Measurements from ENCODE around the gene RNU1-4.
"Not testable (repeated sequence)": the region's sequence is repeated elsewhere in the genome, so short reads cannot be mapped to it uniquely, and the experiment has no call there.

Gene RNU1-4

DNA sequence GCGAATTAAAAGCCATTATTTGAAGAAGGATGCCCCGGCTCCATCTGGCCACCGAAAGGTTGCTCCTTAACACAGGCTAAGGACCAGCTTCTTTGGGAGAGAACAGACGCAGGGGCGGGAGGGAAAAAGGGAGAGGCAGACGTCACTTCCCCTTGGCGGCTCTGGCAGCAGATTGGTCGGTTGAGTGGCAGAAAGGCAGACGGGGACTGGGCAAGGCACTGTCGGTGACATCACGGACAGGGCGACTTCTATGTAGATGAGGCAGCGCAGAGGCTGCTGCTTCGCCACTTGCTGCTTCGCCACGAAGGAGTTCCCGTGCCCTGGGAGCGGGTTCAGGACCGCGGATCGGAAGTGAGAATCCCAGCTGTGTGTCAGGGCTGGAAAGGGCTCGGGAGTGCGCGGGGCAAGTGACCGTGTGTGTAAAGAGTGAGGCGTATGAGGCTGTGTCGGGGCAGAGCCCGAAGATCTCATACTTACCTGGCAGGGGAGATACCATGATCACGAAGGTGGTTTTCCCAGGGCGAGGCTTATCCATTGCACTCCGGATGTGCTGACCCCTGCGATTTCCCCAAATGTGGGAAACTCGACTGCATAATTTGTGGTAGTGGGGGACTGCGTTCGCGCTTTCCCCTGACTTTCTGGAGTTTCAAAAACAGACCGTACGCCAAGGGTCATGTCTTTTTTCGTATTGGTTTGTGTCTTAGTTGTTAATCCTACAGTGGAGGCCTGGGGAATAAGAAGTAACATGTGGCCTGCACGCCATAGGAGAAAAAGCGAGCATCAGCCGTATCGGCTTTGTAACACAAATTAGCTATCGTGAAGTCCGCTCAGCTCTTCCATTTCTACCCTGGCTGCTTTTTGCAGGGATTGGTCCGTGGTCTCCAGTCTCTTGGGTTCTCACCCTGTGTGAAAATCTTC, at the start of gene RNU1-4:
TSS of gene RNU1-4 (plus strand) at position 470 of the 918 bp plus-strand sequence.
- H3K9me3 ChIP-seq (ENCODE audit: severe bottlenecking); H3K36me3 ChIP-seq (ENCODE audit: low read depth); H3K27me3 ChIP-seq (ENCODE audit: insufficient read depth, poor library complexity, severe bottlenecking); H3K27ac ChIP-seq (ENCODE audit: poor library complexity, severe bottlenecking); DNase-seq (ENCODE audit: low spot score); H3K4me3 ChIP-seq (ENCODE audit: severe bottlenecking); H3K4me1 ChIP-seq (ENCODE audit: insufficient read depth, poor library complexity, severe bottlenecking): not testable (repeated sequence)
- peak; percentile 99 for ATAC-seq (ENCODE audit: low read depth)

DNA sequence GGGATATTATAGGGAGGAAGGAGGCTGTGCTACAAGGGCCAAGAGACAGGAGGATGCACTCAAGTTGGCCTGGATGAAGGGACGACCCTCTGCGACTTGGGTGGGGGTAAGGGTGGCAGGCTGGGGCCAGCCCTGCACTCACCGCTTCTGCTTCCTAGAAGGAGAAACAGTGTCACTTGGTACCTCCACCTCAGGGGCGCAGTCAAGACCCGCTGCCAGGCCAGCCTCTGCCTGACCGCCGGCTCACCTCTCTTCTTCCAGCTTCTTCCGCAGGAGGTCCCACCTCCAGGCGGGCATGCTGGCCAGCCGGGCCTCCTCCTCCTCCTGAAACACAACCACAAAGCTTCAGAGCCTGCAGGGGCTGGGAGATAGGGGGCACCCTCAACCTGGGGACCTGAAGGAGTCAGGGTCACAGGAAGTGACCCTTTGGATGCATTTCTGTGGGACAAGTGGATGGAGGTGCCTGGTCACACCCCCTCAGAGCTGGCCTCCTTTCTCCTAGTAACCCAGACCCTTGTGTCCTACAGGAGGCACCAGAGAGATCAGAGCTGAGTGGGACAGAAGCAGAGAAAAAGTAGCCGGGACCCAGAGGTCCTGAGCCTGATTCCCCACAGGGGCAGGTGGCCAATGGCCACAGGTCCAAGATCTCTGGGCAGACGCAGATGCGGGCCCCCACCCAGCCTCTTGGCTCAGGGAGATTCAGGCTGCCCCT, 49.2 kb upstream of the RNU1-4 start:
- ATAC-seq (ENCODE audit: low read depth); H3K9me3 ChIP-seq (ENCODE audit: severe bottlenecking); H3K4me1 ChIP-seq (ENCODE audit: insufficient read depth, poor library complexity, severe bottlenecking); H3K4me3 ChIP-seq (ENCODE audit: severe bottlenecking); H3K27me3 ChIP-seq (ENCODE audit: insufficient read depth, poor library complexity, severe bottlenecking); H3K27ac ChIP-seq (ENCODE audit: poor library complexity, severe bottlenecking); DNase-seq (ENCODE audit: low spot score); H3K36me3 ChIP-seq (ENCODE audit: low read depth): not testable (repeated sequence)

DNA sequence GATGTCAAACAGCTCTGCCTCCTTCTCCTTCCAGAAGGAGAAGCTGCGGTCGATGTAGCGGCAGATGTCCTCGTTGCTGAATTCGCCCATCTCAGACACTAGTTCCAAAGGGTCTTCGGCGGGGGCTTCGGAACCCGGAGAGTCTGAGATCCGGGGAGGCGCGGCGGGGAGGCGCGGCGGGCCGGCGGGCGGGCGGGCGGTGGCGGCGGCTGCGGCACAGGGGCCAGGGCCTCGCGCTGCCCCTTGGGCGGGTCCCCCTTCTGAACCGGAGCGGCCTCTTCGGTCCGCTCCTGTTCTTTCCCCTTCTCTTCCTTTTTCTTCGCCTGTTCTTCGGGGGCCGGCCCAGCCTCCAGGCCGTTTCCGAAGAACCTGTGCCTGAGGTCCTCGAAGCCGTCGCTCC, 48.0 kb upstream of the RNU1-4 start:
- H3K9me3 ChIP-seq (ENCODE audit: severe bottlenecking); H3K4me3 ChIP-seq (ENCODE audit: severe bottlenecking); DNase-seq (ENCODE audit: low spot score); ATAC-seq (ENCODE audit: low read depth); H3K27ac ChIP-seq (ENCODE audit: poor library complexity, severe bottlenecking); H3K4me1 ChIP-seq (ENCODE audit: insufficient read depth, poor library complexity, severe bottlenecking); H3K27me3 ChIP-seq (ENCODE audit: insufficient read depth, poor library complexity, severe bottlenecking); H3K36me3 ChIP-seq (ENCODE audit: low read depth): not testable (repeated sequence)

DNA sequence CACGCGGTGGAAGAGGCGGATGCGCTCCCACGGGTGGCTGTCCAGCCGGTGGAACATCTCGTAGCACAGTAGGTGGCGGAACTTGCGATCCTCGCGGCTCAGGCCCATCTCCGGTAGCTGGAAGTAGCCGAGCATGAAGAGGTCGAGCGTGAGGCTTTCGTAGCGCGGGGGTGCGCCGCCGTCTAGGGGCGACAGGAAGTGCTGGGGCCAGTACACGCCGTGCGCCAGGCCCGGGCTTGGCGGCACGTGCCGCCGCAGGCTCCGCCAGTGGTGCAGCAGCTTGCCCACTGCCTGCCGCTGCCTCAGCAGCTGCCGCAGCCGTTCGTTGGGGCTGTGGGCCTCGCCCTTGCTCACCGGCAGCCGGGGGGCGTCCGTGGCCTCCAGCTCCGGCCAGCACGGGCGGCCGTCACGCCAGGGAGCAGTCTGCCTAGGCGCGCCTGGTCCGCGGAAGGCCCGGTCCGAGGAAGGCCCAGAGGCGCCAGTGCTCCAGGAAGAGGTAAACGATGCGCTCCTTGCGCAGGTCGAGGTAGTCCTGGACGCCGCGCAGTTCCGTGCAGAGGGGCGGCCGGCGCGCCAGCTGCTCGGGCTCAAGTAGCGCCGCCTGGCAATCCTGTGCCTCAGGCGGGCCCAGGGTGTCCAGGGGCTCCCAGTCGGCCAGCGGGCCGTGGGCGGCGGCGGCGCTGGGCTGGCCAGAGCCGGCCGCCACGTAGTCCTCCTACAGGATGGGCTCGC, 47.4 kb upstream of the RNU1-4 start:
- H3K4me1 ChIP-seq (ENCODE audit: insufficient read depth, poor library complexity, severe bottlenecking); H3K9me3 ChIP-seq (ENCODE audit: severe bottlenecking); H3K27ac ChIP-seq (ENCODE audit: poor library complexity, severe bottlenecking); DNase-seq (ENCODE audit: low spot score); H3K36me3 ChIP-seq (ENCODE audit: low read depth); H3K4me3 ChIP-seq (ENCODE audit: severe bottlenecking); H3K27me3 ChIP-seq (ENCODE audit: insufficient read depth, poor library complexity, severe bottlenecking): not testable (repeated sequence)
- peak; percentile 38 for ATAC-seq (ENCODE audit: low read depth)

DNA sequence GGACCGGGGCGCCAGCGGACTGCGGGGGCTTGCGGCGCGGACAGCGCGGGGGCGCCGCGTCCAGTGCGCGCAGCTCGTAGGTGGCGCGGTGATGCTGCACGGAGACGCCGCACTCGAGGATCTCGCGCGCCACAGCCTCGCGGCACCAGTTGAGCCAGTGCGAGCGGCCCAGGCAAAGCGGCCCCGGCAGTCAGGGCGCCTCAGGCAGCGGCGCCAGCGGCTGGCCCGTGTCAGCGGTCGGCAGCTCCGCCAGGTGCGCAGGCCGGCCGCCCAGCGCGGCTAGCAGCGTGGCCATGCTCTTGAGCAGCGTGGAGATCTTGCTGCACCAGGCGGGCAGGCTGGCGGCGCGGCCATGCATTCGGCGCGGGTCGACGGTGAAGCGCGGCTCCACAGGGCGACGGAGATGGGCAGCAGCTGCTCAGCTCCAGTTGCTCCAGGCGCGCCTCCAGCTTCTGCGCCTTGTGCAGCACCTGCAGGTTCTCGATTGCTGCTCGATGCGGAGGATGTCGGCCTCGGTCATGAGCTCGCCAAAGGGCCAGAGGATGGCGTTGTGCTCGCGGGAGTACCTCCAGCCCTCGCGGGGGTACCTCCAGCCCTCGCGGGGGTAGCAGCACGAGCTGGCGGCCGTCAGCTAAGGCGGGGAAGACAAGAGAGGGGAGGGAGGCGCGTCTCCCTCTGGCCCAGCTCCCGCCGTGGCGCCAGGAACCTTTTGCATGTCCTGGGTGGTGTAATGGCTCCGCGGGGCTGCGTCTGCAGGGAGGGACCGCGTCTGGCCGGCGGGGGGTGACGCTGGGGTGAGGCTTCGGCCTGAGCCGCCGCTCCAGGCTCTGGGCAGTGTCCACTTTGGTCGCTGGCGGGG, 46.6 kb upstream of the RNU1-4 start:
- H3K9me3 ChIP-seq (ENCODE audit: severe bottlenecking); DNase-seq (ENCODE audit: low spot score); H3K4me1 ChIP-seq (ENCODE audit: insufficient read depth, poor library complexity, severe bottlenecking); H3K27ac ChIP-seq (ENCODE audit: poor library complexity, severe bottlenecking); H3K27me3 ChIP-seq (ENCODE audit: insufficient read depth, poor library complexity, severe bottlenecking); H3K4me3 ChIP-seq (ENCODE audit: severe bottlenecking); H3K36me3 ChIP-seq (ENCODE audit: low read depth): not testable (repeated sequence)
- peak; percentile 56 for ATAC-seq (ENCODE audit: low read depth)

DNA sequence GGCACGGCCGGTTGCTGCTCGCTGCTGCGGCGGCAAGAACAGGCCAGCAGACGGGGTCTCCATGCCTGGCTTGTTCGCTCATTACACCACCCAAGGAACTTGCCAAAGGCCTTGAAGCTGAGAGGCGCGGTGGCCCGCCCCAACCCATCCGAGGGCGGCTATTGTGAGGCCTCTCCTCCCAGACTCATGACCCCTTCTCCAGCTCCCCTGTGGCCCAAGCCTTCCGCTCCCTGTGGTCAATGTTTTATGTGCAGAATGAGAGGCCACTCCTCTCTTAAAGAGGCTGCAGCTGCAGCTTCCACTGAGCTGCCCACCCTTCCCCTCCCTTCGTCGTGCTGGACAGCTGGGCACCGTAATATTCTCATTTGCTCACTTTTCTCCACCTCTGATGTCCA, 46.0 kb upstream of the RNU1-4 start:
- ATAC-seq (ENCODE audit: low read depth); H3K36me3 ChIP-seq (ENCODE audit: low read depth); H3K27ac ChIP-seq (ENCODE audit: poor library complexity, severe bottlenecking); H3K27me3 ChIP-seq (ENCODE audit: insufficient read depth, poor library complexity, severe bottlenecking); H3K9me3 ChIP-seq (ENCODE audit: severe bottlenecking); DNase-seq (ENCODE audit: low spot score); H3K4me3 ChIP-seq (ENCODE audit: severe bottlenecking); H3K4me1 ChIP-seq (ENCODE audit: insufficient read depth, poor library complexity, severe bottlenecking): not testable (repeated sequence)

DNA sequence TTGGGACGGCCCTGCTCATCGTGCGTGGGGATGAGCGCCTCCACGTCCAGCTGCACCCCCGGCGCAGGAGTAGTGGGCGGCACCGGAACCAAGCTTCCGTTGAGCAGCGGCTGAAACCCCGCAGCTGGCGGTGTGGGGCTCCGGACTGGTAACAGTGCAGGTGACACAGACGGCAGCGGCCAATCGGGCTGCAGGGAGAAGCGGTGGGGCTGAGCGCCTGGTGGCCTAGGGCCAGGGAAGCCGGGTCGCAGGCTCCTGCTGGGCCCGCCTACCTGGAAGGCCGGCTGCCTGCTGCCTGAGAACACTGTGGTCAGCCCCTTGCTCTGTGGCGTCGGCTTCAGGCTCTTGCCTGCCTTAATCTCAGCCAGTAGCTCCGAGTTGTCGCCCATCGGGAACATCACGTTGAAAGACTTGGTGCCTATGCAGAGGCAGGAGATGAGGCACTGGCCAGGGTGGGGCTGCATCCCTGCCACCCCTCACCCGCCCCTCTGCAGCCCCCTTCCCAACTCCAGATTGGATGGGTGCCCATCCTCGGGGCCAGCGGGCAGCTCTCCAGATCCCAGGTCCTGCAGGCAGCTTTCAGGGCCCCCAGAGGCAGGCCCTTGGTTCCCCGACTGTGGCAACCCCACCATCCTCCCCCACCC, 43.7 kb upstream of the RNU1-4 start:
- H3K4me1 ChIP-seq (ENCODE audit: insufficient read depth, poor library complexity, severe bottlenecking); H3K27ac ChIP-seq (ENCODE audit: poor library complexity, severe bottlenecking); H3K9me3 ChIP-seq (ENCODE audit: severe bottlenecking); H3K4me3 ChIP-seq (ENCODE audit: severe bottlenecking); ATAC-seq (ENCODE audit: low read depth); H3K36me3 ChIP-seq (ENCODE audit: low read depth); DNase-seq (ENCODE audit: low spot score); H3K27me3 ChIP-seq (ENCODE audit: insufficient read depth, poor library complexity, severe bottlenecking): not testable (repeated sequence)

DNA sequence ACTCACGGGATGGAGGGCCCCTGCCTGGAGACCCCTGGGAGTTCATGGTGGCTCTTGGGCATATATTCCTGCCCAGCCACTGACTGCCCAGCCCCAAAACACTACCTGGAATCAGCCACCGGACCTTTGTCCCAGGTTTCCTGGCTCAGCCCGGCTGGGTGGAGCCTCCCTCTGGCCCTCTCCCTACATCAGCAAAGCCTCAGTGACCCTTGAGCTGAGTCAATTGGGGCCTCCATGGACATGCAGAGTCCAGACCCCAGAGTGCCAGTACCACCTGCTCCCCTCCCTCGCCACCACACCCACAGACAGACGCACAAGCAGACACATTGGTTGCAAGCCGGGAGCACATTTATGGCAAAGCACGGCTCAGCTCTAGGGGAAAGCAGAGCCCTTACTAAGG, 43.2 kb upstream of the RNU1-4 start:
- ATAC-seq (ENCODE audit: low read depth), result not testable (repeated sequence)

DNA sequence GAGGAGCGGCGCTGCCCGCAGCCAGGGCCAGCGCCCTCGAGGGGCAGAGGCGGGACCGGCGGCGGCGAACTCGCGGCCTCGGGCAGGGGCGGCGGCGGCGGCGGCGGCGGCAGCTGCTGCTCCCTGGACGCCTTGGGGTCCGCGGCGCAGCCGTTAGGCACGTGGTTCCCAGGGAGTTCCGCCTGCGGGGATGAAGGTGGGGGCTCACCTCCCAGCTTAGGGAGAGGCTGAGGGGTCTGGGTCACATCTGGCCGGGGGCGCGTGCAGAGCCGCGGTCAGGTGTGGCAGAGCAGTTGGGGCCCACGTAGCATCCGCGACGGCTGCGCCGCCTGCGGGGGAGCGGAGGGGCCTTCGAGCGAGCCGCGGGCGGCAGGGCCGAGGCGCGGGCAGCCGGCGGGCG, 40.9 kb upstream of the RNU1-4 start:
- not testable (repeated sequence) for H3K4me3 ChIP-seq (ENCODE audit: severe bottlenecking); H3K27ac ChIP-seq (ENCODE audit: poor library complexity, severe bottlenecking); H3K9me3 ChIP-seq (ENCODE audit: severe bottlenecking); H3K36me3 ChIP-seq (ENCODE audit: low read depth); DNase-seq (ENCODE audit: low spot score); ATAC-seq (ENCODE audit: low read depth); H3K27me3 ChIP-seq (ENCODE audit: insufficient read depth, poor library complexity, severe bottlenecking); H3K4me1 ChIP-seq (ENCODE audit: insufficient read depth, poor library complexity, severe bottlenecking)

More for the DNA sequence above, 43.2 kb upstream of the RNU1-4 start:
- H3K27me3 ChIP-seq (ENCODE audit: insufficient read depth, poor library complexity, severe bottlenecking); H3K36me3 ChIP-seq (ENCODE audit: low read depth); H3K4me1 ChIP-seq (ENCODE audit: insufficient read depth, poor library complexity, severe bottlenecking); H3K4me3 ChIP-seq (ENCODE audit: severe bottlenecking); H3K9me3 ChIP-seq (ENCODE audit: severe bottlenecking); H3K27ac ChIP-seq (ENCODE audit: poor library complexity, severe bottlenecking); DNase-seq (ENCODE audit: low spot score): not testable (repeated sequence)

DNA sequence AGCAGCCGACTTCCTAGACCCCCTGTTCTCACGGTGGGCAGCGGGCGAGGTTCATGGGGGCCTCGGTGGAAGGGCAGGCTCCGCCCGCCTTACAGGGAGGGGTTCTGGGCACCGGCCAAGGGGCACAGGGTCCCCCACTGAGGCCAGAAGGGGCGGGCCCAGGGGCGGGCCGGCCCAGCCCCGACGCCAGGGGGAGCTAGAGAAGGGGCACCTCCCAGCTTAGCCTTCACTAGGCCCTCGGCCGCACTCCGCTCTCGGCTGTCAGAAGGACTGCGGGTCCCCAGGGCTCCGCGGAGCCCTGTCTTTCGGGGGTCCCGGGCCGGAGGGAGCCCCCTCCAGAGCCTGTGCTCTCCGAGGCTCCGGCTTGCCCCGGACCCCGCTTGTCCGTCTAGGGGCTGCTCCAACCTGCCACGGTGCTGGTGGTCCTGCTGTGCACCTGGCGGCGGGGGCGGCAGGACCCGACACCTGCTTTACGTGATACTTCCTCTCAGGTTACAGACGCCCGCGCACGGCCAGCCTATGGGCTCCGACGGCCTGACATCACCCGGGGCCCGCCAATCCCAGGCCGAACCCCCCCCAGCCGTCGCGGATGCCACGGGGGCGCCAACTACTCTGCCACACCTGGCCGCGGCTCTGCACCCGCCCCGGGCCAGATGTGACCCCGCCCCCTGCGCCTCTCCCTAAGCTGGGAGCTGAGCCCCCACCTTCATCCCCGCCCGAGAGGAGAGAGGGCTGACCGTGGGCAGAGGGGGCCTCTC, 40.0 kb upstream of the RNU1-4 start:
- not testable (repeated sequence) for H3K36me3 ChIP-seq (ENCODE audit: low read depth)

More for the DNA sequence above, 40.0 kb upstream of the RNU1-4 start:
- not testable (repeated sequence) for H3K9me3 ChIP-seq (ENCODE audit: severe bottlenecking); H3K27me3 ChIP-seq (ENCODE audit: insufficient read depth, poor library complexity, severe bottlenecking); DNase-seq (ENCODE audit: low spot score); H3K27ac ChIP-seq (ENCODE audit: poor library complexity, severe bottlenecking); H3K4me3 ChIP-seq (ENCODE audit: severe bottlenecking); H3K4me1 ChIP-seq (ENCODE audit: insufficient read depth, poor library complexity, severe bottlenecking)
- peak; percentile 15 for ATAC-seq (ENCODE audit: low read depth)
